Activated CD4-positive, alpha-beta memory T cell treated with anti-CD3 and anti-CD28 coated beads, Interleukin-2, amount 10 ng/mL, durations not matched to agents 7 days and 5 days (primary cell): ENCODE results near the gene MAPK1. TPM values are rescaled to one million over a fixed set of nuclear protein-coding genes. Genes with fewer than 3 reads are reported as not detected.

Experiments used
- CTCF ChIA-PET: fragments of 350-600 bp; sonication (Branson Sonifier 250); formaldehyde crosslinking; loops from one replicate; lab custom pipeline; 2021; ENCODE audit warnings: antibody characterized with exemption, inconsistent platforms; lab: Charles Lee
- POLR2A ChIA-PET: fragments of 350-600 bp; sonication (Branson Sonifier 250); formaldehyde crosslinking; loops from one replicate; lab custom pipeline; 2021; ENCODE audit warnings: antibody characterized with exemption; lab: Charles Lee
- DNase-seq: peaks from one replicate; pipeline ENCODE4 v3.0.0-alpha.2; 2020
- H3K27ac Mint-ChIP-seq: one replicate; pipeline ENCODE4 v1.8.0; 2021; ENCODE audit warnings: mild to moderate bottlenecking, mixed read lengths
- H3K27me3 Mint-ChIP-seq: one replicate; pipeline ENCODE4 v1.8.0; 2021; ENCODE audit warnings: mixed read lengths
- H3K36me3 Mint-ChIP-seq: one replicate; pipeline ENCODE4 v1.8.0; 2021; ENCODE audit warnings: low read depth, mixed read lengths
- H3K4me1 Mint-ChIP-seq: one replicate; pipeline ENCODE4 v1.8.0; 2021; ENCODE audit warnings: mixed read lengths
- H3K4me3 Mint-ChIP-seq: one replicate; pipeline ENCODE4 v1.8.0; 2021; ENCODE audit warnings: mild to moderate bottlenecking, mixed read lengths
- H3K9me3 Mint-ChIP-seq: one replicate; pipeline ENCODE4 v1.8.0; 2021; ENCODE audit warnings: mixed read lengths
- total RNA-seq, 2 experiments: library from RNA; stranded (reverse); gene quantifications; one replicate each; pipeline ENCODE4 v1.2.3, GENCODE V29; 2021

Gene MAPK1
- total RNA-seq, 2 experiments from 2014 or later: 97.6 to 99.5 TPM

DNA sequence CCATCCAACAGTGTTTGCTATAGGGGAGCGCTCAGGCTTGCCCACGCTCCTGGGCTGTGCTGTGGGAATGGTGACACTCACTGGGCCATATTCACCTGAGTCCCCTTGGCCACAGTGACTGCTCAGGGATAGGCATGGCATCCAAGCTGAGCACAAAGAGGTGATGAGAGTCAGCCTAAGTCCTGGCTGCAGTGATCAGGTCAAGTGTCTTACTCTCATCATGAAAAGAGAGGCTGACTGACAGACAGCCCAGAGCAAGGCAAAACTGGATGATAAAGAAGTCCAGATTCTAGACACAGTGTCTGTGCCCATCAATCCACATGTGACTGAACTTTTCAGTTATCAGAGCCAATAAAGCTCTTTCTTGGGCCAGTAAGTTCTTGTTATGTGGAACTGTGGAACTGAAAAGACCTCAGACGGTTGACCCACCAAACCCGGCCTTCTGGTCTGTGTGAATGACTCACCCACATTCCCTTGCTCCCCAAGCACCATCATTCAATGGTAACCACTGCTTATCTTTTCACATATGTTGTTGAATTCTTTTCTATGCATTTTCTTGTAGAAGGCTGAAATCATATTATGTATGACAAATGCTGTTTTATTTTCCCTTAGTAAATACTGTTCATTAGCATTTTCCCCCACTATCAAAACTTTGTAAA, 88.6 kb downstream of the MAPK1 start:
- Mint-ChIP-seq H3K4me1 (peaks cover 3% of the 10 kb centered on the region), H3K27ac (no peak overlapping the region), H3K4me3 (no peak overlapping the region), H3K36me3 (peaks cover 27% of the 10 kb centered on the region), H3K27me3 (no peaks in the 10 kb centered on the region), H3K9me3 (no peaks in the 10 kb centered on the region)
- ChIA-PET POLR2A (no interaction called here), CTCF (interaction anchor here (1.3 kb wide), 1 partner anchor 16 kb away, joined by 3 read pairs; no protein-coding TSS in a partner anchor)
- DNase-seq: no peak

DNA sequence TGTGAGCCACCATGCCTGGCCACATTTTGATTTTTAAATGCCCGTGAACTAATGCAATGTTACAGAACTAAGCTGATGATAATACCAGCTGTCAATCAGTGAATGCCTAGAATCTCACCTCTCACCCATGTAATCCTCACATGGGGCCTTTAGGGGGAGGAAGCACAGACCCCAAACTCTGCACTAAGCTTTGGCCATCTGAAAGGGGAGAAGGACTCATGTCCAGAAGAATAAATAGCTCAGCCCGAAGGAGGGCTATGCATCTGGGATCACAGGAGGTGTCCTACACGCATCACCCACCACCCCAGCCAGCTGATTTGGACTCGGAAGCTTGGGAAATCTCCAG, 95.8 kb downstream of the MAPK1 start:
- CTCF ChIA-PET: no interaction called here
- POLR2A ChIA-PET: interaction anchor here (2.4 kb wide), 1 partner anchor 9 kb away, joined by 8 read pairs; no protein-coding TSS in a partner anchor
- H3K36me3 Mint-ChIP-seq: peaks cover 50% of the 10 kb centered on the region
- no peak for DNase-seq
- peaks cover 31% of the 10 kb centered on the region for H3K4me1 Mint-ChIP-seq
- H3K27ac Mint-ChIP-seq: no peak overlapping the region
- H3K27me3 Mint-ChIP-seq: no peaks in the 10 kb centered on the region
- H3K9me3 Mint-ChIP-seq: no peaks in the 10 kb centered on the region
- H3K4me3 Mint-ChIP-seq: no peak overlapping the region

DNA sequence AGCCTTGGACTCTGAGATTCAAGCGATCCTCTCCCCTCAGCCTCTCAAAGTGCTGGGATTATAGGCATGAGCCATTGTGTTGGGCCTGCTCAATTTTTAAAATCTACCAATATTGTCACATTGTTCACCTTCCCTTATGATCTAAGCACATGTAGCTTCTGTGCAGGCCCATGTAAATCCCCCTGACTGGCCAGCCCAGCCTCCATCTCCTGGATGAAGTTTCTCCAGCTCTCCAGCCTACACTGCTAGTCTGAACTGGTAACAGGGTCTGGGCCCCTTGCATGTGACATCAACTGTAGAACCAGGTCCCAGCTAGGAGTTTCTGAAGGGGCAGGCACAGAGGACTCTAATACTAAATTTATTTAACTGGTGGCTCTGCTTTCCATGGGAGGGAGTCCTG, 99.0 kb downstream of the MAPK1 start:
- no peaks in the 10 kb centered on the region for H3K9me3 Mint-ChIP-seq
- POLR2A ChIA-PET: no interaction called here
- no peak for DNase-seq
- H3K36me3 Mint-ChIP-seq: peaks cover 75% of the 10 kb centered on the region
- H3K4me3 Mint-ChIP-seq: no peak overlapping the region
- H3K27ac Mint-ChIP-seq: peak overlapping the region; percentile 97
- CTCF ChIA-PET: interaction anchor here (1.0 kb wide), 2 partner anchors 92 to 139 kb away, joined by 3 to 4 read pairs; no protein-coding TSS in a partner anchor
- H3K4me1 Mint-ChIP-seq: peaks cover 60% of the 10 kb centered on the region
- no peaks in the 10 kb centered on the region for H3K27me3 Mint-ChIP-seq

DNA sequence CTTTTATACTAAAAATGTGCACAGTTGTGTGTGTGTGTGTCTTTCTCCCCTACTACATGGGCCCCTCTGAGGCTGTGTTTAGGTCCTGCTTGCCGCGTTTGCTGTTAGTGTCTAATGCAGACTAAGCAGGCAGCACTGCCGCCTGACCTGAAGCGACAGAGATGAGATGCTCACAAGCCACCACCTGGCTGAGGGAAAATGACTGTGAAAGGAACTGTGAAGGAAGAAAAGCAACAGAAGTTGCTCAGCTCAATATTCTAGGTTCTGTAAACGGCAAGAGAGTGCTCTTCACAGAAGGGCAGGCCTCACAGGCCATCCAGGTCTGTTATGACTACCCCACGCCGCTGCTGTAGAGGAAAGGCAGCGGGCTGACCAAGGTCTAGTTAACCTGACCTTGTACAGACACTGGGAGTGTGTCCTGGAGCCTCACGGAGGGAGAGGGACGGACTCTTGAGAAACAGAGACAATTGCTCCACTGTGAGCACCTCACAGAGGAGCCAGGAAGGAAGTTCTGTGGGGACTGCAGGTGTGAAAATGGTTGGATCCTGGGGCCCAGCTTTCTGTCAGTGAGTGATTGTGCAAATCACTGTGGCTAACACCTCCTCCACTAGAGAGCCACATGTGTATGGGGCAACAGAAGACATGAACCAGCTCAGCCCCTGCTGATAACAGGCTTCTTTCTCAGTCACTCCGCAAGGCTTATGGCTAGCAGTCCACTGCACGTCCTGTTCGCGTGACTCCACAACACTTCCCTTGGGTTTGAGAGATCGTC, 100.6 kb downstream of the MAPK1 start:
- peaks cover 79% of the 10 kb centered on the region for H3K36me3 Mint-ChIP-seq
- peaks cover 70% of the 10 kb centered on the region for H3K4me1 Mint-ChIP-seq
- DNase-seq: peak; percentile 83
- ChIA-PET POLR2A (interaction anchor here (0.6 to 1.8 kb wide), 8 partner anchors 10 to 110 kb away, joined by 3 to 6 read pairs (median 3); partner anchors contain the start of gene MAPK1), CTCF (interaction anchor here (1.1 kb wide), 2 partner anchors 9 to 13 kb away, joined by 3 to 5 read pairs; no protein-coding TSS in a partner anchor)
- H3K4me3 Mint-ChIP-seq: peak overlapping the region; percentile 41
- H3K9me3 Mint-ChIP-seq: no peaks in the 10 kb centered on the region
- H3K27ac Mint-ChIP-seq: peak overlapping the region; percentile 97
- no peaks in the 10 kb centered on the region for H3K27me3 Mint-ChIP-seq

DNA sequence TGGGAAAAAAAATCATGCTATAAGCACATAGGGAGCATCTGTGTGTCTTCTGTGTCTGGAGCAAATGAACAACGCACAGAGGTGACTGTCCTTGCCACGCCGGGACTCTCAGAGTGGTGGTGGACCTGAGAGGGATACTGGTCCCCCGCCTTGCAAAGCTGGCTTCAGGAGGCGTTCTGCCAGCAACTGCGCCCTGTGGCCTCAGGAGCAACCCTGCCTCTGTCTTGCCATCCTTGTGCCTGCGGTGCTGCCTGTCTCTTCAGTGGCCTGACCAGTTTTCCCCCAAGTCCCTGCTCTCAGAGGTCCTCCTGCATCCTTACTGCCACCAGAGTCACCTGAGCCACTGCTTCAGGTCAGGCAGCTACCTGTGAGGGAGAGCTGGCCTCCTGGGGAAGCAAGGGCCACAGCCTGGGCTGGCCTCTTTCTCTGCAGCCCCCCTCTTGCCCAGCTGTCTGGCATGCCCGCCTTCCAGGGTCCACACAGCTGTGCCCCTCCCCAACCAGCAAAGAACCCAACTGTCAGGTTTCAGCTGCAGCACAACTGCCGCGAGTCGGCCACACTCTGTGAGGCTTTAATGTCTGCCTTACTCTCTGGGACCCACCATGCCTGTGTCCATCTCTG, 101.4 kb downstream of the MAPK1 start:
- POLR2A ChIA-PET: interaction anchor here (0.6 to 1.8 kb wide), 5 partner anchors 9 to 110 kb away, joined by 3 to 6 read pairs (median 3); no protein-coding TSS in a partner anchor
- DNase-seq: no peak
- H3K4me3 Mint-ChIP-seq: no peak overlapping the region

DNA sequence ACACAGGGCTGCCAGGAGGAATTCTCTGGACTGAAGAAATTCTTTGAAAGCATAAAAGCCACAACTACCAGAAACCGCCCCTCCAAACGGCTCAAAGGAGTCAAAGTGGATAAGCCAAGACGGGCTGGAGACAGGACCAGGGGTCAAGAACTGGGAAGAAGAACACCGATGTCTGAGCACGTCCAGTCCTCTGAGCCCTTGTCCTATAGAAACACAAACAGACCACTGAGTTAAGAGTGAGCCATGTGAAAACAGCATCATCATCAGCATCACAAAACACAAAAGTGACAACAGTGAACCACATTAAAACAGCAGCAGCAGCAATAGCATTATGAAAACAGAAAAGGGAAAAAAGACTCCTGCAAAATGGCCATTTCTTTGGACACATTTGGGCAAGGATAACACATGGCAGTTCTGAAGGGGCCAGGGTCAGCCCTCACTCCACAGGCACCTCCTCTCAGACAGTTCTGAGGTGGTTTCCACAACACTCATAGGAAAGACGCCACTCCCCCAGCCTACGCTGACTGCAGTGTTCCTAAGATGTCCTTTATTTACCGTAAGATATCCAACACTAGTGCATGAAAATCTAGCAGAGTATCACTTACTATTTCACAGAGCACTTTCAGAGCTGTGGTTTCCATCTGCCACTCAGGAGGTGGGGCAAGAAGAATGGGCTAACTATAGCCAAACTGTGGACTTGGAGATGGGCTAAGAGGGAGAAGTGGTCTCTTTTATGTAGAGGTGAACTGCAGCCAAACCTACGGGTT, 103.2 kb downstream of the MAPK1 start:
- no peak overlapping the region for H3K4me3 Mint-ChIP-seq
- H3K36me3 Mint-ChIP-seq: peaks cover 83% of the 10 kb centered on the region
- H3K27ac Mint-ChIP-seq: peak overlapping the region; percentile 67
- POLR2A ChIA-PET: interaction anchor here (1.1 to 1.9 kb wide), 6 partner anchors 8 to 189 kb away, joined by 3 to 13 read pairs (median 4); partner anchors contain the start of genes PPM1F, SDF2L1 and YPEL1
- no peak for DNase-seq
- CTCF ChIA-PET: interaction anchor here (0.6 kb wide), 1 partner anchor 296 kb away, joined by 3 read pairs; no protein-coding TSS in a partner anchor
- H3K27me3 Mint-ChIP-seq: no peaks in the 10 kb centered on the region
- no peaks in the 10 kb centered on the region for H3K9me3 Mint-ChIP-seq
- peaks cover 87% of the 10 kb centered on the region for H3K4me1 Mint-ChIP-seq

More for the DNA sequence above, 101.4 kb downstream of the MAPK1 start:
- H3K36me3 Mint-ChIP-seq: peaks cover 78% of the 10 kb centered on the region
- H3K27ac Mint-ChIP-seq: peak overlapping the region; percentile 97
- peaks cover 78% of the 10 kb centered on the region for H3K4me1 Mint-ChIP-seq
- CTCF ChIA-PET: no interaction called here
- H3K27me3 Mint-ChIP-seq: no peaks in the 10 kb centered on the region
- no peaks in the 10 kb centered on the region for H3K9me3 Mint-ChIP-seq

DNA sequence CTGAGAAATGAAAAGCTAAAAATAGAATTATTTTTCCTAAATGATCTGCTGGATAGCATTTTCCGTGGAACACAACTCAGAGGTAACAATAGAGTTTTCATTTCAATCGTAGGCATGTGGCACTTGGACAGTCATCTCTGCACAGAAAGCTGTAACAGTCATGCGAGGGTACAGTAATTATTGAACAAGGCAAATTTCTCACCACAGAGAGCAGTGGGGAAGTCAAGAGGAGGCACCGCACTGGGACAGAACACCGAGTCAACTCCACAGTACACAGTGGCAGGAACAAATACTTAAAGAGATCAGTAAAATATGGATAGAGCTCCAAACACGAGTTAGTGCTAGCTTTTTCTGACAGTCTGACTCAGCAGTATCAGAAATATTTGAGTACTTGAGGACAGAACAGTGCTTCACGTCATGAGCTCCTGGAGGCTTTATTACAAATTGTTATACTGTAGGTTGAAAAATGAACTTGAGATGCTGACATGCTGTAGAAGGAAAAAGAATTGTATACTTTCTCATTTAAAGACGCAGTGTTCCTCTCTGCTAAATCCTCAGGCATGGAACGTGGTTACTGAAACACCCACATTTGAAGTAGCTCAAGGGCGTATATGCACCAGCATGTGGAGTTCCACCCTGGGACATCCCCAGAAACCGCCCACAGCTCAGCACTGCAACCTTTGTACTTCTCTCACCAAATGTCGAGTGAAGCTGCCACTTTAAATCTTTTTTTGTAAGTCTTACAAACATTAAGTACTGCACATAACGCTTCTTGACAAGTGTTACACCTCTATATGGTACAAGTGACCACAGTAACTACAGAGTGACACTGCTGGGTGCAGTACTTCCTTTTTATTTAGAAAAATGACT, 104.5 kb downstream of the MAPK1 start:
- Mint-ChIP-seq H3K27me3 (no peaks in the 10 kb centered on the region), H3K9me3 (no peaks in the 10 kb centered on the region), H3K4me1 (peaks cover 77% of the 10 kb centered on the region), H3K27ac (peak overlapping the region; percentile 67), H3K4me3 (no peak overlapping the region), H3K36me3 (peaks cover 79% of the 10 kb centered on the region)
- ChIA-PET POLR2A (interaction anchor here (0.6 to 1.9 kb wide), 7 partner anchors 9 to 190 kb away, joined by 3 to 13 read pairs (median 3); partner anchors contain the start of genes MAPK1, PPM1F, SDF2L1 and YPEL1), CTCF (interaction anchor here (0.5 to 1.3 kb wide), 9 partner anchors 9 to 190 kb away, joined by 3 to 6 read pairs (median 3); partner anchors contain the start of gene PPM1F)
- peak; percentile 40 for DNase-seq

DNA sequence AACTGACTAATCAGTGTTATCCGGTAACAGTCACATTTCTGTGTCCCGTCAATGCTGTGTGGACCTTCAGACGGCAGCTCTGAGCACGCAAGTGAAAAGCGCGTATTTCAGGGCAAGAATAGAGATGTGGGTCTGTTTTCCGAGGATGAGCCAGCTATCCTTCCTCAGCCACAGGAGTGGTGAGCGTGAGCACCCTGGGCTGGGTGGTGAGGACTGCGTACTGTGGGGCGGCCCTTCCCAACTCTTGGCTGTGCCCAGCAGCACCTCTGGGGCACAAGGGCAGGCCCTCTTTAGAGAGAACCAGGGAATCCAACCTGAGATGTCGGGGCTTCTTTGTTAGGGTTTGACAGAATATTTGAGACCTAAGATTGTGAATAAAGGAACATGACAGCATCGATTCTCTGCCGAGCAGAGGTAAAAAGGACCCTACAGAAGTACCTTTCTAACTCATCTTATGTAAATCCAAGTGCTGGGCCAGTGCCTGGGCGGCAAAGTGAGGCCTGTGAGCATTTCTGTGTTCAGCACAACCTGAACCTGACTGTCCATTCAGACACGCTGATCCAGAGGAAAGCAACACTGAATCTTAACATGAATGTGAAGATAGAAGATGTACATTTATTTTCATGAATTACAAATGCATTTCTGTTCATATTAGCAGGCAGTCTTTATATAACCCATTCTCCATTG, 105.3 kb downstream of the MAPK1 start:
- CTCF ChIA-PET: interaction anchor here (0.6 to 2.0 kb wide), 7 partner anchors 11 to 190 kb away, joined by 3 to 7 read pairs (median 4); partner anchors contain the start of gene PPM1F
- POLR2A ChIA-PET: interaction anchor here (0.6 to 1.9 kb wide), 6 partner anchors 8 to 114 kb away, joined by 3 to 13 read pairs (median 3); partner anchors contain the start of genes MAPK1 and YPEL1
- DNase-seq: no peak
- peaks cover 70% of the 10 kb centered on the region for H3K4me1 Mint-ChIP-seq
- no peaks in the 10 kb centered on the region for H3K27me3 Mint-ChIP-seq
- H3K36me3 Mint-ChIP-seq: peaks cover 80% of the 10 kb centered on the region
- no peak overlapping the region for H3K27ac Mint-ChIP-seq
- H3K4me3 Mint-ChIP-seq: no peak overlapping the region
- no peaks in the 10 kb centered on the region for H3K9me3 Mint-ChIP-seq

DNA sequence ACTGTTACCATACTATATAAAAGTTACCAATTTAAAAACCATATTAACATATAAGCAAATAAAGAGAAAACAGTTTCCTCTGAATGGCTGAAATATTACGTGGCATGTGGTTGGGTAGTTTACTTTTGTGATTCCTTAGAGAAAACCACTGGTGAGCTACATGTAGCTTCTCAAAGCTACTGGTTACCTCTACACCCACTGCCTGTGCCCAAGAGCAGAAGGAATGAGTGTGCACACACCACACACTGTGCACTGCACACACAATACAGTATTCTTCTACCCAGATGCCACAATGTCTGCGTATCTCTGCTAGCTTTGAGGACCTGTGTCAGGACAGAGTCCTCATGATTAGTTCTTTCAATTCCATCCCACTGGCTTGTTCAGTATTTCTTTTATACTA, 106.4 kb downstream of the MAPK1 start:
- peaks cover 71% of the 10 kb centered on the region for H3K36me3 Mint-ChIP-seq

DNA sequence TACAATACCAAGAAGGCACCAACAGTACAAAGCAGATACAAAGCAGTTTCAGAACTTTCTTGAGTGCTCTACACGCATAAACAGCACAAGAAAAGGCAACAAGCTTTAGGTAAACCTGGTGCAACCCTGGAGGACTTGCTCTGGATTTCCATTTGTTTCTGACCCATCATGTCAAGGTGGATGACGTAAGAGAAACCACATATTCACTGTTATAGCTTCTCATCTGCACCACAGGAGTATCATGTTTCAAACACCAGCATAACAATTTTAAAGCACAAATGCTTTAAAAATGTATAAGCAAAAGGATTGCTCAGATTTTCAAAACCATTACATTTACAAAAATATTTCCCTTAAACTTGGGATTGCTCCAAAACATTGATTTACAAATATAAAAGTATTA, 106.8 kb downstream of the MAPK1 start:
- H3K36me3 Mint-ChIP-seq: peaks cover 67% of the 10 kb centered on the region
- H3K4me3 Mint-ChIP-seq: no peak overlapping the region
- H3K9me3 Mint-ChIP-seq: no peaks in the 10 kb centered on the region
- ChIA-PET CTCF (interaction anchor here (1.1 to 2.0 kb wide), 3 partner anchors 16 to 178 kb away, joined by 3 to 7 read pairs (median 3); no protein-coding TSS in a partner anchor), POLR2A (interaction anchor here (1.5 kb wide), 1 partner anchor 25 kb away, joined by 7 read pairs; the partner anchor contains the start of gene YPEL1)
- no peak overlapping the region for H3K27ac Mint-ChIP-seq
- peaks cover 57% of the 10 kb centered on the region for H3K4me1 Mint-ChIP-seq
- H3K27me3 Mint-ChIP-seq: no peaks in the 10 kb centered on the region
- DNase-seq: no peak

More for the DNA sequence above, 106.4 kb downstream of the MAPK1 start:
- DNase-seq: peak; percentile 36
- POLR2A ChIA-PET: interaction anchor here (0.8 to 1.5 kb wide), 3 partner anchors 9 to 26 kb away, joined by 3 to 7 read pairs (median 4); partner anchors contain the start of gene YPEL1
- Mint-ChIP-seq H3K4me3 (no peak overlapping the region), H3K27me3 (no peaks in the 10 kb centered on the region), H3K4me1 (peaks cover 59% of the 10 kb centered on the region), H3K27ac (no peak overlapping the region), H3K9me3 (no peaks in the 10 kb centered on the region)
- CTCF ChIA-PET: interaction anchor here (0.6 to 2.0 kb wide), 5 partner anchors 17 to 177 kb away, joined by 3 to 7 read pairs (median 3); no protein-coding TSS in a partner anchor
